Measurements from ENCODE around the gene C2CD4C.

The C2CD4C gene

DNA sequence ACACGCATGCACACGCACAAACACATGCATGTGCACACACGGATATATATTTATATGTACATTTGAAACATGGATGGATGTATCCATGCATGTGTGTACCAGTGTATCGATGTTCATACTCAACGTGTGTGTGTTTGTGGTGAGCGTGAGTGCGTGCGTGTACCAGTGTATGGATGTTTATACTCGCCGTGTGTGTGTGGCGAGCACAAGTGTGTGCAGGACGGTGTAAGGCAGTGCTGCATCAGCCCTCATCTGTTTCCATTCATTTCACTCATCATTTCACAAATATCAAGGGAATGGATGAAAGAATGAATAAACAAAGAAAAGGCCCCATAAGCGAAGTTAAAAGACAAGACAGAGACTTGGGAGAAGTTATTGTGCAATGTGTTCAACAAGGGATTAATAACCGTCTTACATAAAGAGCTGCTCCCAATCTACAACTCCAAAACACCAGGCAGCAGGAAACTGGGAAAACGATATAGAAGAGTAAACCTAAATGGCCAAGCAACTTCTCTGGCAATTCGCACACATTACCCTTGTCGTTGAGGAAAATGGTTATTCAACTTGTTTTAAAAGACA lies 42.7 kb downstream of the C2CD4C start:
- Histone ChIP-seq H3K9ac (ENCODE audit: low read length) (no peak overlapping the region), H3F3A (ENCODE audit: insufficient read depth, low read length) (no peaks in the 10 kb centered on the region), H3K36me3 (ENCODE audit: insufficient read depth, low read length) (no peaks in the 10 kb centered on the region), H3K27me3 (ENCODE audit: insufficient read depth, low read length) (no peaks in the 10 kb centered on the region; the same call in 1 of the 2 replicates), H3K4me2 (ENCODE audit: low read length) (no peak overlapping the region), H3K79me2 (ENCODE audit: insufficient read depth, low read length) (no peaks in the 10 kb centered on the region), H3K9me3 (ENCODE audit: low read length) (no peaks in the 10 kb centered on the region), H2AFZ (ENCODE audit: low read length) (no peak overlapping the region), H3K4me3 (ENCODE audit: low read depth, low read length, poor library complexity, severe bottlenecking) (no peak overlapping the region), H3K4me1 (ENCODE audit: insufficient read depth, low read length, severe bottlenecking) (no peaks in the 10 kb centered on the region), H3K27ac (ENCODE audit: low read depth, low read length, poor library complexity, severe bottlenecking) (no peak overlapping the region), H4K20me1 (ENCODE audit: insufficient read depth, low read length) (no peaks in the 10 kb centered on the region), H3K9me2 (ENCODE audit: low read depth, low read length) (no peaks in the 10 kb centered on the region)
- no peak for TF ChIP-seq EZH2 (IDR thresholded peaks at IDR 0.05; ENCODE audit: borderline replicate concordance, low read length)
- TF ChIP-seq, protein P1, sequence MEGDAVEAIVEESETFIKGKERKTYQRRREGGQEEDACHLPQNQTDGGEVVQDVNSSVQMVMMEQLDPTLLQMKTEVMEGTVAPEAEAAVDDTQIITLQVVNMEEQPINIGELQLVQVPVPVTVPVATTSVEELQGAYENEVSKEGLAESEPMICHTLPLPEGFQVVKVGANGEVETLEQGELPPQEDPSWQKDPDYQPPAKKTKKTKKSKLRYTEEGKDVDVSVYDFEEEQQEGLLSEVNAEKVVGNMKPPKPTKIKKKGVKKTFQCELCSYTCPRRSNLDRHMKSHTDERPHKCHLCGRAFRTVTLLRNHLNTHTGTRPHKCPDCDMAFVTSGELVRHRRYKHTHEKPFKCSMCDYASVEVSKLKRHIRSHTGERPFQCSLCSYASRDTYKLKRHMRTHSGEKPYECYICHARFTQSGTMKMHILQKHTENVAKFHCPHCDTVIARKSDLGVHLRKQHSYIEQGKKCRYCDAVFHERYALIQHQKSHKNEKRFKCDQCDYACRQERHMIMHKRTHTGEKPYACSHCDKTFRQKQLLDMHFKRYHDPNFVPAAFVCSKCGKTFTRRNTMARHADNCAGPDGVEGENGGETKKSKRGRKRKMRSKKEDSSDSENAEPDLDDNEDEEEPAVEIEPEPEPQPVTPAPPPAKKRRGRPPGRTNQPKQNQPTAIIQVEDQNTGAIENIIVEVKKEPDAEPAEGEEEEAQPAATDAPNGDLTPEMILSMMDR (IDR thresholded peaks at IDR 0.05; ENCODE audit: low read length): no peak

DNA sequence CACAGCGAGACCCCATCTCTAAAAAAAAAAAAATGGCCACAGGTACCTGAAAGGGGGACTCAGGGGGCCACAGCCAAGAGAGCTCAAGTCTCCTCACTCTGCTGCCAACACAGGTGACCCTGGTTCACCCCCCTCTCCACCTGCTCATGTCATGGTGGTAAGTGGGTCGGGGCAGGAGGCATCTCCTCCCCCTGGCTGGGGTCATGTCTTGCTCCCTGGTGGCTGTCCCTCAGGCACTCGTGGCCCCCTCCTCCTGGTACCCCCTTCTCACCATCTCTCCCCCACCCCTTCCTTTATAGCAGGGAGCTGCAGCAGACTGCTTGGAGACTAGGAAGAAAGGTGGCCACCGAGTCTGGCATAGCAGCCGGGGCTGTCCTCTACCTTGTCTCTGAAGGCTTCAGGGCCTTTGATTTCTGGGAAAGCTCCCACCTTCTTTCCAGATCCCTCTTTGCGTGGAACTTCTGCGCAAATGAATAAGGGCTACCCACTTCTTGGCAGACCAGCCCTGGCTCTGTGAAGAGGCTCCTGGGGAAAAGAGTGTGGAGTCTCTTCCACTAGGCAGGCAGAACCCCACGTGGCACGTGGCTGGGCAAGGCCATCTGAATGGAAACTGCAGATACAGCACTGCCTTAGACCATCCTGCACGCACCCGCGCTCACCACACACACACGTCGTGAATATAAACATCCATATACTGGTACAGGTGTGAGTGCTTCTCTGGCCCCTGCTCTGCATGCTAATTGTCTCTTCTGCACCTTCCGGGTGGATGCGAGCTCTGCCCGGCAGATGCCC lies 44.3 kb downstream of the C2CD4C start:
- H3F3A ChIP-seq (ENCODE audit: insufficient read depth, low read length): no peaks in the 10 kb centered on the region
- no peaks in the 10 kb centered on the region for H3K9me3 ChIP-seq (ENCODE audit: low read length)
- H3K4me3 ChIP-seq (ENCODE audit: low read depth, low read length, poor library complexity, severe bottlenecking): no peak overlapping the region
- H4K20me1 ChIP-seq (ENCODE audit: insufficient read depth, low read length): no peaks in the 10 kb centered on the region
- H3K27ac ChIP-seq (ENCODE audit: low read depth, low read length, poor library complexity, severe bottlenecking): no peak overlapping the region
- H3K79me2 ChIP-seq (ENCODE audit: insufficient read depth, low read length): no peaks in the 10 kb centered on the region
- no peaks in the 10 kb centered on the region; the same call in 1 of the 2 replicates for H3K27me3 ChIP-seq (ENCODE audit: insufficient read depth, low read length)
- H3K9ac ChIP-seq (ENCODE audit: low read length): no peak overlapping the region
- no peaks in the 10 kb centered on the region for H3K9me2 ChIP-seq (ENCODE audit: low read depth, low read length)
- H2AFZ ChIP-seq (ENCODE audit: low read length): no peak overlapping the region
- H3K4me1 ChIP-seq (ENCODE audit: insufficient read depth, low read length, severe bottlenecking): no peaks in the 10 kb centered on the region
- H3K4me2 ChIP-seq (ENCODE audit: low read length): no peak overlapping the region
- H3K36me3 ChIP-seq (ENCODE audit: insufficient read depth, low read length): no peaks in the 10 kb centered on the region
- no peak for TF ChIP-seq EZH2 (IDR thresholded peaks at IDR 0.05; ENCODE audit: borderline replicate concordance, low read length)
- TF ChIP-seq, protein P1 (IDR thresholded peaks at IDR 0.05; ENCODE audit: low read length): no peak

DNA sequence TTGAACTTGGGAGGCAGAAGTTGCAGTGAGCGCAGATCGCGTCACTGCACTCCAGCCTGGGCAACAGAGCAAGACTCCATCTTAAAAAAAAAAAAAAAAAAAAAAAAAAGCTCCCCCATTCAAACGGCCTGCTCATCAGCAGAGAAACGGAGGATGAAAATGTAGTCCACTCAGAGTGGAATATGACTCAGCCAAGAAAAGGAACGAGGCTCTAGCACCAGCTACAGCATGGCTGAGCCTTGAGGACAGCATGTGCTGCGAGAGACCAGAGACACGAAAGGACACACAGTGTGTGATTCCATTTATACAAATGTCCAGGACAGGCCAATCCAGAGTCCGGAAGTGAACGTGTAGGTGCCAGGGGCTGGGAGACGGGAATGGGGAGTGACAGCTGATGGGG lies 46.3 kb downstream of the C2CD4C start:
- Histone ChIP-seq H3K27ac (ENCODE audit: low read depth, low read length, poor library complexity, severe bottlenecking) (no peak overlapping the region), H4K20me1 (ENCODE audit: insufficient read depth, low read length) (no peaks in the 10 kb centered on the region), H3K9me2 (ENCODE audit: low read depth, low read length) (no peaks in the 10 kb centered on the region), H3K79me2 (ENCODE audit: insufficient read depth, low read length) (no peaks in the 10 kb centered on the region), H3K4me1 (ENCODE audit: insufficient read depth, low read length, severe bottlenecking) (no peaks in the 10 kb centered on the region), H3K27me3 (ENCODE audit: insufficient read depth, low read length) (no peaks in the 10 kb centered on the region; the same call in 1 of the 2 replicates), H3K4me3 (ENCODE audit: low read depth, low read length, poor library complexity, severe bottlenecking) (no peak overlapping the region), H2AFZ (ENCODE audit: low read length) (no peak overlapping the region), H3K36me3 (ENCODE audit: insufficient read depth, low read length) (no peaks in the 10 kb centered on the region), H3K9me3 (ENCODE audit: low read length) (no peaks in the 10 kb centered on the region), H3F3A (ENCODE audit: insufficient read depth, low read length) (no peaks in the 10 kb centered on the region), H3K4me2 (ENCODE audit: low read length) (no peak overlapping the region), H3K9ac (ENCODE audit: low read length) (no peak overlapping the region)
- TF ChIP-seq, protein P1 (IDR thresholded peaks at IDR 0.05; ENCODE audit: low read length): no peak
- no peak for TF ChIP-seq EZH2 (IDR thresholded peaks at IDR 0.05; ENCODE audit: borderline replicate concordance, low read length)

Measured in OCI-LY1 (cell line).